GM20431 (cell line): ENCODE results near the gene DOCK2.
"Not testable (repeated sequence)": the region's sequence is repeated elsewhere in the genome, so short reads cannot be mapped to it uniquely, and the experiment has no call there.

Source experiments
- in situ Hi-C: fragments of 300-500 bp; cut with MseI, MboI; formaldehyde crosslinking; loops from one replicate; pipeline ENCODE4 v1.15.0; 2020; ENCODE audit warnings: low sequenced_read_pairs; ENCODE audit not compliant: unreplicated experiment

Gene DOCK2

DNA sequence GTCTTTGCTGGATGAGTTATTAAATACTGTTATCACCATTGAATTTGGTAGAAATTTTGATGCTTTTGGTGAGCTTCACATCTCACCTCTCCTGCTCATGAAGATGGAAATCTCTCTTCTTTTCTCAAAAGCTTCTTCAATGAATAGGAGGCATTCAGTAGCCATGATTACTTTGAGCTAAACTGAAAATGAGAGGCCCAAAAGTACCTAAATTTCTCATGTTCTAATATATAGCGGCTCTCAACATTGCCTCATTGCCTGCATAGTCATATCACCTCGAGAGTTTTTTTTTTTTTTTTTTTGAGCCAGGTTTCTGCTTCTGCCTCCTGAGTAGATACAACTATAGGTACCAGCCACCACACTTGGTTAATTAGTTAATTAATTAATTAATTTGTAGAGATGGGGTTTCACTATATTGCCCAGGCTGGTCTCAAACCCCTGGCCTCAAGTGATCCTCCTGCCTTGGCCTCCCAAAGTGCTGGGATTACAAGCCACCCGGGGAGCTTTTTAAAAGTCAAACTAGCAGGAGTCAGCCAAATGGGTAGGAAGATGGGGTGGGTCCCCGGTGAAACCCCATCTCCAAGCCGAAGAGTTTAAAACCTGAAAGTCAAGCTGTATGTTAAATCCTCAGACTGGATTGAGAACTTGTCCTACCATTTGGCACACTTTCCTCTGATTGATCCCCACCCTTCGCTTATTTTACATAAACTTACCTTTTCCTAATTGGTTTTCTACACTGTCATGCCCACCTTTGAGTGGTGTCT, 169.0 kb downstream of the DOCK2 start:
- in situ Hi-C loops = no loop called here

DNA sequence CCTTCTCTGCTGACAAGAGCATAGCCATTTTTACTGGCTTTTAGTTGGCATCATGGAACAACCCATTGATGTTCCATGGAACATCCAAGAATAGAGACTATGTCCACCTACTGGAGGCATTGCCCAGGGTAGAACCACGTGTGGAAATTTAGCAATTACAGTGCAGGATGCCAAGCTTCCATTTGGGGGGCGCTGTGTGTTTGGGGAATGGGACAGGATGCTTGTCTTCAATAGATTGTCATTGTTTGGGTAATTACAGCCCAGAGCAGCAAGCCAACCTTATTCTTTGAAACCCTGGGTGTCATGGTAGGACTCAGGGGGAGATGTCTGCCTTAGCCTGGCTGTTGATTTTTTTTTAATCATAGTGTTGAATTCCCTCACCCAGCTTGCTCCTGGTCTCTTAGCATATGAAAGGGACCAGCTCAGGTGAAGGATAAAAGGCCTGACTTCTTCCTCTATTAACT, 171.1 kb downstream of the DOCK2 start:
- in situ Hi-C loops = no loop called here

- in situ Hi-C loops = not testable (repeated sequence)
Observed at GRCh38 chr5:169808880-169809279, 171.8 kb downstream of the DOCK2 start.

GRCh38 chr5:169809281-169809680, 172.2 kb downstream of the DOCK2 start:
- in situ Hi-C loops = no loop called here

GRCh38 chr5:169810524-169810923, 173.4 kb downstream of the DOCK2 start:
- in situ Hi-C loops = no loop called here

DNA sequence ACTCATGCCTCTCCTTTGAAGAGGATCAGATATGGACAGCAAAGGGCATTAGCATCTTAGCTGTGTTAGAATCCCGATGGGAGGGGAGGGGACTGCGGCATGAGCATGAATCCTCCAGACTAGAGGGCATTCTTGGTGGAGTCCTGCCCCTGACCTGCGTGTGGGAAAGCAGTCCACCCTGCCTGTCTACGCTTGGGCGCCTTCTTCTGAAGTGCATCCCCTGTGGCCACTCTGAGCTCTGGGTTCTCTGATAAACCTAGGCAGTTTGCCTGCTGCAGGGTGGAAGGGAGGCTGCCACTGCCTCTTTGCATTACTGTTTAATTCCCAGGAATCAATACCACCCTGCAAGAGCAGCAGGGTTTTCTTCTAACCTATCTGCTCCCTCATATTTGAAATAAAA, 173.9 kb downstream of the DOCK2 start:
- in situ Hi-C loops = no loop called here

- in situ Hi-C loops = no loop called here
Observed at GRCh38 chr5:169811680-169812079, 174.6 kb downstream of the DOCK2 start.

DNA sequence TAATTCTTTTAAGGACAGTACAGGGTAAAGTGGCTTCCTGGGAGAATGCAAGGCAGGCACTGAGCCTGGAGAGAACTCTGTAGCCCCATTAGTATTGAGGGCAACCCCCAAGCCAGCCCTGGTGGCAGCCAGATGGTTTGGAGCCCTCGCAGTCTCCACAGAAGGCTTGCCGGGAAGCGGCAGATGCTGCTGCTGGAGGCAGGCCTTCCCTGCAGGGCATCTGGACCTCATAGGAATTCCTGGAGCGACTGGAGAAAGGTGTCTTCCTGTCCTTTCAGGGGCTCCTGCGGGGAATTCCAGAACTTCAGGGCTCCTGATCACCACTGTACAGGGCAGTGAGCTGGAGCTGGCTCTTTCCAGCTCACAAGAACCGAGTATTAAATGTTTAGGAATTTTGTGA, 175.7 kb downstream of the DOCK2 start:
- in situ Hi-C loops = no loop called here

- in situ Hi-C loops = no loop called here
Observed at GRCh38 chr5:169814045-169814444, 177.0 kb downstream of the DOCK2 start.

- in situ Hi-C loops = no loop called here
Observed at GRCh38 chr5:169814522-169814921, 177.4 kb downstream of the DOCK2 start.

DNA sequence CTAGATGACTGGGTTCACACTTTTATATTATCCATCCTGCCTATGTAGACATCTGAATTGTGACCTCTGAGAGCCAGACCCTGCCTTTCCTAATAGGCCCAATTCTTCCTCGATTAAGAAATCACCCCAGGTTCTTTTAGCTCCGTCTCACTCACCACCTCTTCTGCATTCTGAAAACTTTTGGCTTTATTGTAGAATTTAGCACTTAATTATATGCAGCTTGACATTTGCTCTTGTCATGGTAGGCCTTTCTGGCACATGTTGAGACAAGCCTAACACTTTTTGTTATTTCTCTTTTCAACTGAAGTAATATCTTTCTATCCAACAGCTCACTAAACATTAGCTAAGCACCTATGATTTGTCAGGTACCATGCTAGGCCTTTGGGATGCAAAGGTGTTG, 180.0 kb downstream of the DOCK2 start:
- in situ Hi-C loops = no loop called here

GRCh38 chr5:169826618-169827017, 189.5 kb downstream of the DOCK2 start:
- in situ Hi-C loops = no loop called here

GRCh38 chr5:169827769-169828168, 190.7 kb downstream of the DOCK2 start:
- in situ Hi-C loops = no loop called here

DNA sequence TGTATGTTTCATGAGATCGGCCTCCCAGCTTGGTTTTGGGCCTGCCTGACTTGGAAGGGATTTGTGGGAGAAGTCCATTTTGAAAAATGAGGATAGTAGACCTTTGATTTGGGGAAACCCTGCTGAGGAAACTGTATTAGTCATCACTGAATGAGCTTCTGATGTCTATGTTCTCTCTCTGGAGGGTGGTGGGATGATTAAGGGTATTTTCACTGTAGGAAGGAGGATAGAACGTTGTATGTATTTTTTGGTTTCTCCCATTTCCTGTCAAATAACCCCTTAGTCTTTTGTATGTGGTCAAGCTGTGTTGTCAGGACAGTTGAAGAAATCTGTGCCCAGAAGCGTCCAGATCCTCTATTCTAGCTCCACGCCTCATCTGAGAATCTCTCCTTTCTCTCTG, 191.3 kb downstream of the DOCK2 start:
- in situ Hi-C loops = no loop called here

- in situ Hi-C loops = no loop called here
Observed at GRCh38 chr5:169831331-169831730, 194.3 kb downstream of the DOCK2 start.

DNA sequence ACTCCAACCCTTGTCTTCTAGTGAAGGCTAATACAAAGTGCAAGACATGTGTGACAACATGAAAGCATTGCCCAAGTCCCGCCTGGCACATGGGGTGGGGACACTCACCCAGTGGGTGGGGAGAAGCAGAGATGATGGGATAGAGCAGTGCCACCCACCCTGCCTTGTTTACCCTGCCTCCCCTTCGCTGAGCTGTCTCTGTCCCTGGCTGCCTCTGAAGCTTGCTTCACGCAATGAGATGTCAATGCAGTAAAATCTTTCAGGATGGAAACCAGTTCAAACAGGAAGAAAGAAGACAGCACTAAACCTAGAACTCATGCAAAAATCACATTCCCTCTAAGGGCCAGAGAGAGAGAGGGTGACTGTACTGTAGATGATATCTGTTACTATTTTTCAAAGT, 195.2 kb downstream of the DOCK2 start:
- in situ Hi-C loops = no loop called here

GRCh38 chr5:169832845-169833244, 195.8 kb downstream of the DOCK2 start:
- in situ Hi-C loops = no loop called here

DNA sequence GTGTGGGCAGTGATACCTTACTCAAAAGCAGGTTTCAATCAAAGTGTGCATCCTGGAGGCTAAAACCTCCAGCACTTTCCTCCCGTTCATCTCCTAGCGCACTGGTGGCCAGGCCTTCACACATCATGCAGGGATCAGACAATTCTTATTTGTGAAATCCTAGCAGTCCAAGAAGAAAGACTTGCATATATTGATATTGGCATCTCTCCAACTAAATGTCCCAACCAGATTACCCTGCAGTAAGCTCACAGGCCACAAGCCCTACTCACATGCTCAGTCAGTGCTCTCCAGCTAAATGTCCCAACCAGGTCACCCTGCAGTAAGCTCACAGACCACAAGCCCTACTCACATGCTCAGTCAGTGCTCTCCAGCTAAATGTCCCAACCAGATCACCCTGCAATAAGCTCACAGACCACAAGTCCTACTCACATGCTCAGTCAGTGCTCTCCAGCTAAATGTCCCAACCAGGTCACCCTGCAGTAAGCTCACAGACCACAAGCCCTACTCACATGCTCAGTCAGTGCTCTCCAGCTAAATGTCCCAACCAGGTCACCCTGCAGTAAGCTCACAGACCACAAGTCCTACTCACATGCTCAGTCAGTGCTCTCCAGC, 196.7 kb downstream of the DOCK2 start:
- in situ Hi-C loops = not testable (repeated sequence)

DNA sequence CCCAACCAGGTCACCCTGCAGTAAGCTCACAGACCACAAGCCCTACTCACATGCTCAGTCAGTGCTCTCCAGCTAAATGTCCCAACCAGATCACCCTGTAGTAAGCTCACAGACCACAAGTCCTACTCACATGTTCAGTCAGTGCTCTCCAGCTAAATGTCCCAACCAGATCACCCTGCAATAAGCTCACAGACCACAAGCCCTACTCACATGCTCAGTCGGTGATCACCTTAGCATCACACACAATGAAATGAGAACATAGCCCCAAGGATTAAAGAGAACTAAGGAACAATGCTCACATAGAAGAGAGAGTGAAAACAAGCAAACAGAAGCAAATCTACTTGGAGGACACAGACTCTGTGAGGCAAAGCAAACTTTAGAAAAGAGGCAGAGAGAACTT, 197.5 kb downstream of the DOCK2 start:
- in situ Hi-C loops = not testable (repeated sequence)

GRCh38 chr5:169836835-169837536, 199.9 kb downstream of the DOCK2 start:
- in situ Hi-C loops = no loop called here

DNA sequence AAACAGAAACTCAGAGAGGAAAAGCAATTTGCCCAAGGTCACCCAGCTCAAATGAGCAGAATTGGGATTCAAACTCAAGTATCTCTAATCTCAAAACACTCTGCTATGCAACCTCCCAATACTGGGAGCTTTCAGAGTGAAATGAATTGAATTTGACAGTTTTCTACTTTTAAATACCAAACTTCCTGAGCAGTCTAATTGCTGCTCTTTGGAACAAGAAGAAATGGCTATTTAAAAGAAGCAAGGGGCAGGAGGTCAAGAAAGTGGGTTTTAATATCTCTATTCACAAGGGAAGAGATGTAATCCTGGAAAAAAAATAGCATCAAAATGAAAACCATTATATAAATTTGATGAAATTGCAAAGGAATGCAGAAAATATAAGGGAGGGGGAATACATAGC, 200.6 kb downstream of the DOCK2 start:
- in situ Hi-C loops = no loop called here
